CD8-positive, alpha-beta memory T cell (primary cell): ENCODE data around the gene CACNA1C. TPM values are rescaled to one million over a fixed set of nuclear protein-coding genes. Genes with fewer than 3 reads are reported as not detected.
A peak's percentile ranks its signal among the peaks of the same experiment; 100 is the strongest.

Source experiments
- CTCF ChIA-PET: fragments of 350-600 bp; sonication (Branson Sonifier 250); formaldehyde crosslinking; loops from one replicate; lab custom pipeline; 2021; ENCODE audit warnings: antibody characterized with exemption; lab: Charles Lee
- POLR2A ChIA-PET: fragments of 350-600 bp; sonication (Branson Sonifier 250); formaldehyde crosslinking; loops from one replicate; lab custom pipeline; 2021; ENCODE audit warnings: antibody characterized with exemption; lab: Charles Lee
- DNase-seq, 5 donors: peaks; one replicate each; pipeline versions ENCODE4 v3.0.0 to v3.0.0-alpha.2; 2020 to 2022; ENCODE audit warnings: mixed read lengths in 1 of 5
- H3K27ac ChIP-seq: one replicate; pipeline ENCODE4 v1.7.0; 2013; ENCODE audit warnings: low read depth, mild to moderate bottlenecking, low read length, moderate library complexity
- H3K27me3 ChIP-seq: 2 replicates; pipeline ENCODE4 v1.7.0; 2013; ENCODE audit warnings: low read length, mild to moderate bottlenecking; ENCODE audit not compliant: insufficient read depth, poor library complexity, severe bottlenecking
- H3K36me3 ChIP-seq: 2 replicates; pipeline ENCODE4 v1.7.0; 2013; ENCODE audit warnings: mild to moderate bottlenecking, low read length, moderate library complexity; ENCODE audit not compliant: insufficient read depth
- H3K4me1 ChIP-seq: 2 replicates; pipeline ENCODE4 v1.7.0; 2013; ENCODE audit warnings: mild to moderate bottlenecking, low read length, moderate library complexity; ENCODE audit not compliant: insufficient read depth
- H3K4me3 ChIP-seq: 2 replicates; pipeline ENCODE4 v1.7.0; 2013; ENCODE audit warnings: mild to moderate bottlenecking, low read length
- H3K9me3 ChIP-seq: 2 replicates; pipeline ENCODE4 v1.7.0; 2013; ENCODE audit warnings: mild to moderate bottlenecking, low read length
- H3K27ac Mint-ChIP-seq, 8 donors: one replicate each; pipeline ENCODE4 v1.8.0; 2020 to 2021; ENCODE audit warnings: mixed read lengths in 8 of 8, mild to moderate bottlenecking in 6 of 8, inconsistent platforms in 3 of 8, moderate library complexity in 3 of 8
- H3K27me3 Mint-ChIP-seq, 2 donors: one replicate each; pipeline ENCODE4 v1.8.0; 2020 to 2021; ENCODE audit warnings: mixed read lengths in 2 of 2, mild to moderate bottlenecking in 1 of 2, moderate library complexity in 1 of 2
- H3K36me3 Mint-ChIP-seq, 3 donors: one replicate each; pipeline ENCODE4 v1.8.0; 2020 to 2021; ENCODE audit warnings: mixed read lengths in 3 of 3, inconsistent platforms in 1 of 3, mild to moderate bottlenecking in 1 of 3
- H3K4me1 Mint-ChIP-seq, 3 donors: one replicate each; pipeline ENCODE4 v1.8.0; 2020 to 2021; ENCODE audit warnings: mixed read lengths in 3 of 3, inconsistent platforms in 1 of 3, mild to moderate bottlenecking in 1 of 3
- H3K4me3 Mint-ChIP-seq, 7 donors: one replicate each; pipeline ENCODE4 v1.8.0; 2020 to 2021; ENCODE audit warnings: mixed read lengths in 7 of 7, mild to moderate bottlenecking in 6 of 7, moderate library complexity in 4 of 7, inconsistent platforms in 2 of 7
- H3K9me3 Mint-ChIP-seq, 5 donors: one replicate each; pipeline ENCODE4 v1.8.0; 2020 to 2022; ENCODE audit warnings: mixed read lengths in 5 of 5, mild to moderate bottlenecking in 3 of 5, moderate library complexity in 2 of 5, inconsistent platforms in 1 of 5
- polyA plus RNA-seq: library from polyadenylated mRNA; unstranded; fragments of 300-500 nt; fragmentation: Illumina TruSeq; gene quantifications from one replicate; pipeline ENCODE4 v1.2.3, GENCODE V29; 2021
- total RNA-seq, 2 experiments: library from RNA; stranded (reverse); gene quantifications; one replicate each; pipeline ENCODE4 v1.2.3, GENCODE V29; 2021

The CACNA1C gene
- total and polyA plus RNA-seq, 3 experiments from 2014 or later, result 0.04 to 0.10 (median 0.04) TPM

- POLR2A ChIA-PET, result no interaction called here
These were observed 215.9 kb downstream of the CACNA1C start for GRCh38 chr12:2268471-2269286.

GRCh38 chr12:2270846-2271245 lies 218.1 kb downstream of the CACNA1C start:
- Histone ChIP-seq H3K4me3 (no peak overlapping the region), H3K27ac (no peak overlapping the region), H3K4me1 (no peaks in the 10 kb centered on the region), H3K9me3 (no peaks in the 10 kb centered on the region), H3K36me3 (no peaks in the 10 kb centered on the region), H3K27me3 (no peaks in the 10 kb centered on the region)
- Mint-ChIP-seq H3K27ac (peak overlapping the region in 1 of 8 donors; percentile 31), H3K4me3 (no peak overlapping the region), H3K27me3 (peaks cover 11% of the 10 kb centered on the region in 2 donors), H3K36me3 (no peaks in the 10 kb centered on the region), H3K9me3 (peaks cover 0 to 1% (median 0%) of the 10 kb centered on the region in 5 donors), H3K4me1 (no peaks in the 10 kb centered on the region)
- no peak for DNase-seq
- ChIA-PET POLR2A (no interaction called here), CTCF (no interaction called here)

More at GRCh38 chr12:2268471-2269286, 215.9 kb downstream of the CACNA1C start:
- Mint-ChIP-seq H3K27me3 (peaks cover 5 to 7% of the 10 kb centered on the region in 2 donors), H3K27ac (no peak overlapping the region), H3K4me1 (no peaks in the 10 kb centered on the region), H3K9me3 (peaks cover 0 to 1% (median 0%) of the 10 kb centered on the region in 5 donors), H3K36me3 (no peaks in the 10 kb centered on the region), H3K4me3 (no peak overlapping the region)
- Histone ChIP-seq H3K9me3 (no peaks in the 10 kb centered on the region), H3K36me3 (no peaks in the 10 kb centered on the region), H3K4me1 (no peaks in the 10 kb centered on the region), H3K27ac (no peak overlapping the region), H3K27me3 (no peaks in the 10 kb centered on the region), H3K4me3 (no peak overlapping the region)
- CTCF ChIA-PET, result no interaction called here
- no peak for DNase-seq

GRCh38 chr12:2271961-2272360 lies 219.2 kb downstream of the CACNA1C start:
- H3K36me3 ChIP-seq, result no peaks in the 10 kb centered on the region
- no peak overlapping the region for H3K27ac ChIP-seq
- no peak overlapping the region for H3K4me3 ChIP-seq
- no peaks in the 10 kb centered on the region for H3K4me1 Mint-ChIP-seq
- no peak overlapping the region for H3K4me3 Mint-ChIP-seq
- DNase-seq, result no peak
- peaks cover 11 to 16% of the 10 kb centered on the region in 2 donors for H3K27me3 Mint-ChIP-seq
- no peaks in the 10 kb centered on the region for H3K9me3 Mint-ChIP-seq
- no peaks in the 10 kb centered on the region for H3K36me3 Mint-ChIP-seq
- H3K4me1 ChIP-seq, result no peaks in the 10 kb centered on the region
- no peak overlapping the region for H3K27ac Mint-ChIP-seq
- CTCF ChIA-PET, result no interaction called here
- no peaks in the 10 kb centered on the region for H3K9me3 ChIP-seq
- H3K27me3 ChIP-seq, result no peaks in the 10 kb centered on the region
- POLR2A ChIA-PET, result no interaction called here

GRCh38 chr12:2273288-2273687 lies 220.5 kb downstream of the CACNA1C start:
- POLR2A ChIA-PET, result no interaction called here

GRCh38 chr12:2273751-2274150 lies 221.0 kb downstream of the CACNA1C start:
- Histone ChIP-seq H3K36me3 (no peaks in the 10 kb centered on the region), H3K4me1 (no peaks in the 10 kb centered on the region), H3K27me3 (no peaks in the 10 kb centered on the region), H3K9me3 (no peaks in the 10 kb centered on the region), H3K27ac (no peak overlapping the region), H3K4me3 (no peak overlapping the region)
- POLR2A ChIA-PET, result no interaction called here
- Mint-ChIP-seq H3K4me3 (no peak overlapping the region), H3K4me1 (no peaks in the 10 kb centered on the region), H3K27me3 (peaks cover 10 to 16% of the 10 kb centered on the region in 2 donors), H3K27ac (no peak overlapping the region), H3K9me3 (no peaks in the 10 kb centered on the region), H3K36me3 (no peaks in the 10 kb centered on the region)
- CTCF ChIA-PET, result no interaction called here
- no peak for DNase-seq

More at GRCh38 chr12:2273288-2273687, 220.5 kb downstream of the CACNA1C start:
- Histone ChIP-seq H3K27me3 (no peaks in the 10 kb centered on the region), H3K4me3 (no peak overlapping the region), H3K9me3 (no peaks in the 10 kb centered on the region), H3K36me3 (no peaks in the 10 kb centered on the region), H3K27ac (no peak overlapping the region), H3K4me1 (no peaks in the 10 kb centered on the region)
- no peaks in the 10 kb centered on the region for H3K4me1 Mint-ChIP-seq
- H3K36me3 Mint-ChIP-seq, result no peaks in the 10 kb centered on the region
- CTCF ChIA-PET, result no interaction called here
- no peak overlapping the region for H3K27ac Mint-ChIP-seq
- peaks cover 10 to 16% of the 10 kb centered on the region in 2 donors for H3K27me3 Mint-ChIP-seq
- DNase-seq, result no peak
- H3K4me3 Mint-ChIP-seq, result no peak overlapping the region
- H3K9me3 Mint-ChIP-seq, result no peaks in the 10 kb centered on the region

- no peaks in the 10 kb centered on the region for H3K27me3 ChIP-seq
- no peaks in the 10 kb centered on the region for H3K36me3 ChIP-seq
- H3K27ac Mint-ChIP-seq, result no peak overlapping the region
- H3K4me3 ChIP-seq, result no peak overlapping the region
- H3K27me3 Mint-ChIP-seq, result peaks cover 10 to 16% of the 10 kb centered on the region in 2 donors
- H3K9me3 ChIP-seq, result no peaks in the 10 kb centered on the region
- H3K4me1 Mint-ChIP-seq, result no peaks in the 10 kb centered on the region
- ChIA-PET POLR2A (no interaction called here), CTCF (no interaction called here)
- H3K9me3 Mint-ChIP-seq, result no peaks in the 10 kb centered on the region
- DNase-seq, result no peak
- no peaks in the 10 kb centered on the region for H3K4me1 ChIP-seq
- no peaks in the 10 kb centered on the region for H3K36me3 Mint-ChIP-seq
- no peak overlapping the region for H3K4me3 Mint-ChIP-seq
- no peak overlapping the region for H3K27ac ChIP-seq
These were observed 221.9 kb downstream of the CACNA1C start for GRCh38 chr12:2274733-2275132.

GRCh38 chr12:2276288-2277033 lies 223.7 kb downstream of the CACNA1C start:
- Mint-ChIP-seq H3K4me1 (no peaks in the 10 kb centered on the region), H3K4me3 (no peak overlapping the region), H3K9me3 (peaks cover 0 to 9% (median under 1%) of the 10 kb centered on the region in 5 donors), H3K27ac (no peak overlapping the region), H3K27me3 (peaks cover 5 to 16% of the 10 kb centered on the region in 2 donors), H3K36me3 (no peaks in the 10 kb centered on the region)
- H3K4me3 ChIP-seq, result no peak overlapping the region
- H3K36me3 ChIP-seq, result no peaks in the 10 kb centered on the region
- no peaks in the 10 kb centered on the region for H3K4me1 ChIP-seq
- no peaks in the 10 kb centered on the region for H3K27me3 ChIP-seq
- ChIA-PET CTCF (interaction anchor here (1.6 kb wide), 1 partner anchor 14 kb away, joined by 5 read pairs; no protein-coding TSS in a partner anchor), POLR2A (no interaction called here)
- DNase-seq, result no peak
- H3K9me3 ChIP-seq, result no peaks in the 10 kb centered on the region
- H3K27ac ChIP-seq, result no peak overlapping the region
